Hepatocyte (in vitro differentiated cells): Measurements from ENCODE around the gene PPIP5K2. TPM values are rescaled to one million over a fixed set of nuclear protein-coding genes. Genes with fewer than 3 reads are reported as not detected.

Experiments used
- DNase-seq: peaks from one replicate; pipeline ENCODE4 v3.0.0-alpha.2; 2016; ENCODE audit warnings: low spot score
- H2AFZ ChIP-seq: fragments of 200-600 bp; sonication (generic); 2 replicates; pipeline ENCODE4 v1.6.0; 2016; ENCODE audit warnings: antibody characterized with exemption, mild to moderate bottlenecking
- H3K27ac ChIP-seq: fragments of 200-600 bp; sonication (generic); 2 replicates; pipeline ENCODE4 v1.5.1; 2016; ENCODE audit warnings: mild to moderate bottlenecking
- H3K27me3 ChIP-seq: fragments of 200-600 bp; sonication (generic); 2 replicates; pipeline ENCODE4 v1.6.1; 2016
- H3K36me3 ChIP-seq: fragments of 200-600 bp; sonication (generic); replicated peaks from 2 replicates; pipeline ENCODE4 v1.5.1; 2016; ENCODE audit warnings: low read depth; ENCODE audit not compliant: insufficient read depth
- H3K4me1 ChIP-seq: fragments of 200-600 bp; sonication (generic); 2 replicates; pipeline ENCODE4 v1.5.1; 2016; ENCODE audit warnings: mild to moderate bottlenecking, moderate library complexity; ENCODE audit not compliant: insufficient read depth
- H3K4me2 ChIP-seq: fragments of 200-600 bp; sonication (generic); 2 replicates; pipeline ENCODE4 v1.6.0; 2016
- H3K4me3 ChIP-seq: fragments of 200-600 bp; sonication (generic); 2 replicates; pipeline ENCODE4 v1.5.1; 2016; ENCODE audit warnings: mild to moderate bottlenecking
- H3K79me2 ChIP-seq: fragments of 200-600 bp; sonication (generic); 2 replicates; pipeline ENCODE4 v1.6.0; 2017; ENCODE audit warnings: mild to moderate bottlenecking
- H3K9me2 ChIP-seq: fragments of 200-600 bp; sonication (generic); replicated peaks from 2 replicates; pipeline ENCODE4 v1.6.0; 2017; ENCODE audit warnings: mild to moderate bottlenecking; ENCODE audit not compliant: insufficient read depth
- H3K9me3 ChIP-seq: fragments of 200-600 bp; sonication (generic); 2 replicates; pipeline ENCODE4 v1.5.1; 2016; ENCODE audit warnings: low read depth, mild to moderate bottlenecking
- H4K20me1 ChIP-seq: fragments of 200-600 bp; sonication (generic); 2 replicates; pipeline ENCODE4 v1.6.0; 2016; ENCODE audit warnings: mild to moderate bottlenecking; ENCODE audit not compliant: insufficient read depth, poor library complexity, severe bottlenecking
- EZH2 ChIP-seq: fragments of 200-600 bp; sonication (generic); IDR thresholded peaks from 2 replicates; pipeline ENCODE4 v1.6.1; 2016; ENCODE audit warnings: antibody characterized with exemption, mild to moderate bottlenecking, borderline replicate concordance
- EZH2phosphoT487 ChIP-seq: fragments of 200-600 bp; sonication (generic); IDR thresholded peaks from one replicate; pipeline ENCODE4 v1.6.1; 2018; ENCODE audit warnings: antibody characterized with exemption, mild to moderate bottlenecking, low read depth, moderate library complexity; ENCODE audit not compliant: unreplicated experiment, severe bottlenecking
- WGBS: methylation state at CpG from one replicate; pipeline ENCODE4 v1.1.6; 2016; ENCODE audit warnings: low lambda C conversion rate; ENCODE audit errors: missing lambda C conversion rate; 5-methylcytosine and 5-hydroxymethylcytosine counted together
- polyA plus RNA-seq: library from polyadenylated mRNA; unstranded; fragments of >200 nt; fragmentation: Nextera tagmentation; extraction: Ambion mirVana; gene quantifications from 2 replicates; pipeline ENCODE4 v1.2.1, GENCODE V29; 2016
- total RNA-seq: library from RNA; depleted of rRNA; stranded (reverse); fragments of >200 nt; gene quantifications from 2 replicates; pipeline ENCODE4 v1.2.3, GENCODE V29; 2014
- TF ChIP-seq, protein P1 (sequence below): fragments of 200-600 bp; sonication (generic); IDR thresholded peaks from 2 replicates; pipeline ENCODE4 v1.5.1; 2016; ENCODE audit warnings: antibody characterized with exemption, mild to moderate bottlenecking; ENCODE audit not compliant: poor library complexity

Gene PPIP5K2
- total and polyA plus RNA-seq, 2 experiments from 2014 or later: 31.4 to 78.0 TPM

DNA sequence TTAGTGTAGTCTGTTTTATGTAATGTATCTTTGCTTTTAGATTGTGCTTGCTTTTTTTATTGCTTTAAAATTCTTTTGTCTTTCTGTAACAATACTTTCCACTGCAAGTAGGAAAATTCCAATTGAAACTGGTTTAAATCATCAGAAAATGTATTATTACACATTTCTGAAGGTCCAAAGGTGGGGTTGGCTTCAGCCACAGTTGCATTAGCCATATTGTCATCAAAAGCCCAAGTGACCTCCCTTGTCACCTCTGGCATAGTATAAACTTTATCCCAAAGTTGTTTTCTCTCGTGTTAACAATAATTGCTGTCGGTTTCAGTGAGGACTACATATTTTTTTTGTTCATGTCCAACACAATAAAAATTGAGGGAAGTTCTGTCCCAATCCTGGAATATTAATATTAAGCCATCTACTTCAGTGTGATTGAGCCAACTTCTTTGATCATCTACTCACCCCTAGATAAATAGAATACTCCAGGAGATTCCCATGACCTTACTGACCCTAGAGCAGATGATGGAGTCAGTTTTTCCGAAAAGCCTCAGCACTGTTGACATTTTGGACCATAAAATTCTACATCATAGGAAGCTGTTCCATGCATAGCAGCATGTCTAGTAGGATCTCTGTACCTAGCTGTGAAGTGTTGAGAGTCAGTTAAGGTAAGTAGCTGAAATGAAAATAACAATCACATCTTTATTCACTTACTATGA is 86.0 kb downstream of the PPIP5K2 start:
- H3K79me2 ChIP-seq: no peaks in the 10 kb centered on the region
- no peaks in the 10 kb centered on the region for H3K36me3 ChIP-seq
- H3K27ac ChIP-seq: no peak overlapping the region
- H3K4me1 ChIP-seq: no peaks in the 10 kb centered on the region
- no peaks in the 10 kb centered on the region for H4K20me1 ChIP-seq
- no peak for DNase-seq
- no peaks in the 10 kb centered on the region for H3K27me3 ChIP-seq
- no peaks in the 10 kb centered on the region for H3K9me3 ChIP-seq
- H3K4me3 ChIP-seq: no peak overlapping the region
- 84% methylated on average over 3 of the region's 3 CpGs for WGBS
- H3K9me2 ChIP-seq: no peaks in the 10 kb centered on the region
- no peak overlapping the region for H3K4me2 ChIP-seq
- no peak for TF ChIP-seq EZH2phosphoT487
- TF ChIP-seq, protein P1, sequence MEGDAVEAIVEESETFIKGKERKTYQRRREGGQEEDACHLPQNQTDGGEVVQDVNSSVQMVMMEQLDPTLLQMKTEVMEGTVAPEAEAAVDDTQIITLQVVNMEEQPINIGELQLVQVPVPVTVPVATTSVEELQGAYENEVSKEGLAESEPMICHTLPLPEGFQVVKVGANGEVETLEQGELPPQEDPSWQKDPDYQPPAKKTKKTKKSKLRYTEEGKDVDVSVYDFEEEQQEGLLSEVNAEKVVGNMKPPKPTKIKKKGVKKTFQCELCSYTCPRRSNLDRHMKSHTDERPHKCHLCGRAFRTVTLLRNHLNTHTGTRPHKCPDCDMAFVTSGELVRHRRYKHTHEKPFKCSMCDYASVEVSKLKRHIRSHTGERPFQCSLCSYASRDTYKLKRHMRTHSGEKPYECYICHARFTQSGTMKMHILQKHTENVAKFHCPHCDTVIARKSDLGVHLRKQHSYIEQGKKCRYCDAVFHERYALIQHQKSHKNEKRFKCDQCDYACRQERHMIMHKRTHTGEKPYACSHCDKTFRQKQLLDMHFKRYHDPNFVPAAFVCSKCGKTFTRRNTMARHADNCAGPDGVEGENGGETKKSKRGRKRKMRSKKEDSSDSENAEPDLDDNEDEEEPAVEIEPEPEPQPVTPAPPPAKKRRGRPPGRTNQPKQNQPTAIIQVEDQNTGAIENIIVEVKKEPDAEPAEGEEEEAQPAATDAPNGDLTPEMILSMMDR: no peak
- TF ChIP-seq EZH2: no peak
- H2AFZ ChIP-seq: no peak overlapping the region

DNA sequence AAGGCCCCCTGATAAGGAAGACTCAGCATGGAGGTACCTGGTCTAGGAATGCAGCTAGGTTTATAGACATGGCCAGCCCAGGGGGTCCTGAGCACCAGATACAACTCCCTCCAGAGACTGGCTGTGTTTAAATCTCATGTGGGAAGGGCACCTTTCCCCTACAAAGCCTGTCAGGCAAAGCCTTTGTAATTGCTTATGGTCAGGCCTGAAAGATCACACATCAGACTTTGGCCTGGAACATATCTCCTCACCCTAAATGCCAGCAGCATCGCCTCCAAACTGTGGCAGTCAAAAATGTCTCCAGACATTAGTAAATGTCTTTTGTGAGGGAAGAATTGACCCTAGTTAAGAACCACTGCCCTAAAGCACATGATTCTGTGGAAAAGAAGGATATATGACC is 86.9 kb downstream of the PPIP5K2 start:
- Histone ChIP-seq H3K27ac (no peak overlapping the region), H3K9me2 (no peaks in the 10 kb centered on the region), H3K4me1 (no peaks in the 10 kb centered on the region), H2AFZ (no peak overlapping the region), H3K27me3 (no peaks in the 10 kb centered on the region), H3K9me3 (no peaks in the 10 kb centered on the region), H3K4me2 (no peak overlapping the region), H3K4me3 (no peak overlapping the region), H3K79me2 (no peaks in the 10 kb centered on the region), H3K36me3 (no peaks in the 10 kb centered on the region), H4K20me1 (no peaks in the 10 kb centered on the region)
- 82% methylated on average over 1 of the region's 1 CpG for WGBS
- TF ChIP-seq EZH2 (no peak), EZH2phosphoT487 (no peak)
- TF ChIP-seq, protein P1: no peak
- no peak for DNase-seq

DNA sequence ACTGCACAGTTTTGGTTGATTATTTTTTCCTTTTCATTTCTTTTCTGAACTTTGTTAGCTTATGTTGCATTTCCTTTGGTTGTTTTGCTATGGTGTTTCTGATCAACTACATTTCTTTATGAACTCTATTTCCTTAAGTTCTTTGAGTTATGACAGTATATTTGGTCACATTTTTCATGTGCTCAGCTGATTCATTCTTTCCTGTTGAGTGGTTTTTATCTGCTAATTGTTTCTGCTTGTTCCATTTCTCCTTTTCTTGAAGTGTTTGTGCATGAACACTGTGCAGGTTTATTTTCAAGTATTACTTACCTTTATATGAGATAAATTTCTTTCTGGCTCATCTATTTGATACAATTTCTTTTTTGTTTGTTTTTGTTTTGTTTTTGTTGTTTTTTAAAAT is 87.6 kb downstream of the PPIP5K2 start:
- TF ChIP-seq EZH2phosphoT487 (no peak), EZH2 (no peak)
- TF ChIP-seq, protein P1: no peak
- H4K20me1 ChIP-seq: no peaks in the 10 kb centered on the region
- H3K4me1 ChIP-seq: no peaks in the 10 kb centered on the region
- H3K9me2 ChIP-seq: no peaks in the 10 kb centered on the region
- H3K9me3 ChIP-seq: no peaks in the 10 kb centered on the region
- no peak overlapping the region for H3K4me3 ChIP-seq
- no peak overlapping the region for H2AFZ ChIP-seq
- DNase-seq: no peak
- no peaks in the 10 kb centered on the region for H3K36me3 ChIP-seq
- no peaks in the 10 kb centered on the region for H3K27me3 ChIP-seq
- H3K4me2 ChIP-seq: no peak overlapping the region
- H3K27ac ChIP-seq: no peak overlapping the region
- H3K79me2 ChIP-seq: no peaks in the 10 kb centered on the region
